Pancreas (tissue), 10 donors: Measurements from ENCODE around the gene AATK. TPM values are rescaled to one million over a fixed set of nuclear protein-coding genes. Genes with fewer than 3 reads are reported as not detected.

Experiments used
- ATAC-seq, 4 donors: fragments of 200-7000 bp; cut with Tn5 transposase; one replicate each; pipeline versions ENCODE4 v1.8.0 to v1.9.1; 2020; ENCODE audit warnings: mild to moderate bottlenecking in 4 of 4, moderate library complexity in 4 of 4
- DNase-seq, 6 donors: peaks; one replicate each; pipeline ENCODE4 v3.0.0-alpha.2; 2020
- FAIRE-seq: peaks from 2 replicates; lab custom pipeline; 2012; peaks lifted over from hg19 to GRCh38; lab: Jason Lieb, UNC
- H3K27ac ChIP-seq, 4 donors: fragments of 200-600 bp; sonication (generic); 1 replicate in 3 of 4; 2 replicates in 1 of 4; pipeline versions ENCODE4 v1.5.0 to v1.8.0; 2020
- H3K27me3 ChIP-seq, 4 donors: fragments of 200-600 bp; one replicate each; pipeline ENCODE4 v1.8.0; 2021
- H3K36me3 ChIP-seq, 3 donors: fragments of 200-600 bp; sonication (generic) in 1 of 3; one replicate each; pipeline versions ENCODE4 v1.5.0 to v1.8.0; 2020 to 2021
- H3K4me1 ChIP-seq, 3 donors: fragments of 200-600 bp; one replicate each; pipeline ENCODE4 v1.8.0; 2021
- H3K4me3 ChIP-seq, 4 donors: fragments of 200-600 bp; sonication (generic) in 2 of 4; one replicate each; pipeline versions ENCODE4 v1.5.0 to v1.8.0; 2020 to 2021
- H3K9me3 ChIP-seq, 4 donors: fragments of 200-600 bp; one replicate each; pipeline ENCODE4 v1.8.0; 2021
- WGBS, 2 donors: extraction: QIAGEN DNeasy Blood & Tissue Kit; methylation state at CpG; one replicate each; pipeline ENCODE4 v1.1.7; 2013; 5-methylcytosine and 5-hydroxymethylcytosine counted together
- intact Hi-C, 3 donors: fragments of 100-400 bp; cut with DNase I; formaldehyde crosslinking; loops; one replicate each; pipeline versions ENCODE4 v1.11.1 to v1.14.2; 2022
- polyA plus RNA-seq, 2 donors: library from polyadenylated mRNA; stranded (reverse); fragments of 200-250 nt; gene quantifications; one replicate each; pipeline ENCODE4 v1.2.3, GENCODE V29; 2013
- total RNA-seq, 6 donors: library from RNA; stranded (reverse); fragmentation: NEBNext Ultra II Directional in 4 of 6; extraction: Animal tissue kit (Norgen Biotek cat#: 25700) in 4 of 6; gene quantifications; one replicate each; pipeline versions ENCODE4 v1.2.1 to v1.2.4, GENCODE V29; 2021 to 2023
- TF ChIP-seq, protein P1 (sequence below), 4 donors: fragments of 200-600 bp; sonication (generic) in 3 of 4; IDR thresholded peaks; one replicate each; pipeline versions ENCODE4 v1.5.0 to v1.8.0; 2021; ENCODE audit warnings: antibody characterized with exemption in 4 of 4
- donor health status: healthy with polysubstance abuse.
- donor health status: DM: no; HTN: no; CAD: no; lungs with moderate emphysema.
- donor health status: DM: no; HTN: no; CAD: no.
- donor health status: control.
- donor health status: control.
- donor health status: Bipolar disorder and iron deficiency.
- donor health status: DM: yes; HTN: yes; CAD: no.
- donor health status: DM: no; HTN: no; CAD: no.
- donor health status: DM: no; HTN: no; CAD: no.
- donor health status: DM: yes; HTN: yes; CAD: no.

AATK gene
- total and polyA plus RNA-seq, 8 donors: 24.3 to 49.6 (median 30.1) TPM

DNA sequence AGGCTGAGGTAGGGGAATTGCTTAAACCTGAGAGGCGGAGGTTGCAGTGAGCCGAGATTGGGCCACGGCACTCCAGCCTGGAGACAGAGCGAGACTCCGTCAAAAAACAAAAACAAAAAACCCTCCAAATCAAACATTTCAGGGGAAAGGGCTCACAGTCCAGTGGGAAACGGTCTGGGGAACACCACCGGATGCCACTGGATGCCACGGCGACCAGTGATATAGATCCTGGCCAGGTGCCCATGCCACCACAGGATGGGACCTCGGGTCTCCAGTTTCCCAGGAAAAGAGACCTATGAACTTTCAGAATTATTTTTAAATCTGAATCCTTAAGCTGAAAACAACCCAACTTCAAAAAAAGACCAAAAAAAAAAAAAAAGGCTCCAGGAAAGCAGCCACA is 44.4 kb upstream of the AATK start:
- DNase-seq: peak in 2 of 6 donors; percentile 8 to 20
- no peaks in the 10 kb centered on the region for H3K4me1 ChIP-seq
- no peak overlapping the region for H3K4me3 ChIP-seq
- H3K36me3 ChIP-seq: no peaks in the 10 kb centered on the region
- H3K9me3 ChIP-seq: no peaks in the 10 kb centered on the region
- ATAC-seq: no peak
- TF ChIP-seq, protein P1, sequence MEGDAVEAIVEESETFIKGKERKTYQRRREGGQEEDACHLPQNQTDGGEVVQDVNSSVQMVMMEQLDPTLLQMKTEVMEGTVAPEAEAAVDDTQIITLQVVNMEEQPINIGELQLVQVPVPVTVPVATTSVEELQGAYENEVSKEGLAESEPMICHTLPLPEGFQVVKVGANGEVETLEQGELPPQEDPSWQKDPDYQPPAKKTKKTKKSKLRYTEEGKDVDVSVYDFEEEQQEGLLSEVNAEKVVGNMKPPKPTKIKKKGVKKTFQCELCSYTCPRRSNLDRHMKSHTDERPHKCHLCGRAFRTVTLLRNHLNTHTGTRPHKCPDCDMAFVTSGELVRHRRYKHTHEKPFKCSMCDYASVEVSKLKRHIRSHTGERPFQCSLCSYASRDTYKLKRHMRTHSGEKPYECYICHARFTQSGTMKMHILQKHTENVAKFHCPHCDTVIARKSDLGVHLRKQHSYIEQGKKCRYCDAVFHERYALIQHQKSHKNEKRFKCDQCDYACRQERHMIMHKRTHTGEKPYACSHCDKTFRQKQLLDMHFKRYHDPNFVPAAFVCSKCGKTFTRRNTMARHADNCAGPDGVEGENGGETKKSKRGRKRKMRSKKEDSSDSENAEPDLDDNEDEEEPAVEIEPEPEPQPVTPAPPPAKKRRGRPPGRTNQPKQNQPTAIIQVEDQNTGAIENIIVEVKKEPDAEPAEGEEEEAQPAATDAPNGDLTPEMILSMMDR (IDR thresholded peaks at IDR 0.05): no peak
- H3K27ac ChIP-seq: no peak overlapping the region
- WGBS, 2 donors: 80 to 82% methylated on average over 10 of the region's 10 CpGs
- H3K27me3 ChIP-seq: no peaks in the 10 kb centered on the region
- intact Hi-C loops: no loop called here
- no peak for FAIRE-seq

DNA sequence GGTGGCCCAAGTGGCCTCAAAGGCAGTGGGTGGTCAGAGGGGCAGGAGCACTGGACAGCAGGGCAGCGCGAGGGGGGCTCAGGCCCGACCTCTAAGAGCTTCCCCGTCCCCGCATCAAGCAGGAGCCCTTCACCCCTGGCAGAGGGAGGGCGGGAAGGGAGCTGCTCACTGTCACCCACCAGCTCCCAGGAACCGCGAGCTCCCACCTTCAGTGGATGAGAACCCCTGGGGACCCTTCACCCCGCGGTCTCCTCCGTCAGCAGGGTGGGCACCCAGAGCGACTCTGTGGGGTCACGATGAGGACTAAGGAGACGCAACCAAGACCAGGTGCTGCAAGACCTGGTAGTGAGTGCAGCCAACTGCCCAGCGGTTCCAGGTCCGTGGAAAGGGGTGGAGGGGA is 43.1 kb upstream of the AATK start:
- TF ChIP-seq, protein P1 (IDR thresholded peaks at IDR 0.05): no peak
- FAIRE-seq (no peak), DNase-seq (peak in 1 of 6 donors; percentile 56), ATAC-seq (no peak)
- Histone ChIP-seq H3K4me1 (no peaks in the 10 kb centered on the region), H3K4me3 (no peak overlapping the region), H3K9me3 (no peaks in the 10 kb centered on the region), H3K36me3 (no peaks in the 10 kb centered on the region), H3K27me3 (no peaks in the 10 kb centered on the region), H3K27ac (no peak overlapping the region)
- 92 to 98% methylated on average over 13 to 16 of the region's 16 CpGs for WGBS, 2 donors
- intact Hi-C loops: no loop called here

DNA sequence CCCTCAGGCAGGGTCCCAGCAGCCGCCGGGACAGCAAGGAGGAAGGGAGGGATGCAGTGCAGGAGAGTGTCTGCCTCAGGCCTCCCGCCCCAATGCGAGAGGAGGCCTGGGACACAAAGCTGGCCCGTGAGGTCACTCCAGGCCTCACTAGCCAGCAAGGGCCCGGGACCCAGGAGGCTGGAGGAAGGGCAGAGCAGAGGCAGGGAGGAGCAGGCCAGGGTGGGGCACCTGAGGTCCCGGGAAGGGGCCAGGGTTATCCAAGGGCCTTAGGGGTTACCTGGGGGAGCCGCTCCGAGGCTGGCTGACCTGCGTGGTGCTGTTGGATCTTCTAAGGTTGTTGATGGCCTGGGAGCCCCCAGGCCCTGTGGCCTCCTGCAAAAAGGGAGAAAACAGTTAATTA is 42.6 kb upstream of the AATK start:
- H3K4me1 ChIP-seq: no peaks in the 10 kb centered on the region
- no peak for ATAC-seq
- TF ChIP-seq, protein P1 (IDR thresholded peaks at IDR 0.05): no peak
- H3K27me3 ChIP-seq: no peaks in the 10 kb centered on the region
- H3K4me3 ChIP-seq: no peak overlapping the region
- no peaks in the 10 kb centered on the region for H3K36me3 ChIP-seq
- no peak overlapping the region for H3K27ac ChIP-seq
- H3K9me3 ChIP-seq: no peaks in the 10 kb centered on the region
- DNase-seq: peak in 1 of 6 donors; percentile 75
- intact Hi-C loops: no loop called here
- no peak for FAIRE-seq
- 95 to 97% methylated on average over 10 of the region's 10 CpGs for WGBS, 2 donors

DNA sequence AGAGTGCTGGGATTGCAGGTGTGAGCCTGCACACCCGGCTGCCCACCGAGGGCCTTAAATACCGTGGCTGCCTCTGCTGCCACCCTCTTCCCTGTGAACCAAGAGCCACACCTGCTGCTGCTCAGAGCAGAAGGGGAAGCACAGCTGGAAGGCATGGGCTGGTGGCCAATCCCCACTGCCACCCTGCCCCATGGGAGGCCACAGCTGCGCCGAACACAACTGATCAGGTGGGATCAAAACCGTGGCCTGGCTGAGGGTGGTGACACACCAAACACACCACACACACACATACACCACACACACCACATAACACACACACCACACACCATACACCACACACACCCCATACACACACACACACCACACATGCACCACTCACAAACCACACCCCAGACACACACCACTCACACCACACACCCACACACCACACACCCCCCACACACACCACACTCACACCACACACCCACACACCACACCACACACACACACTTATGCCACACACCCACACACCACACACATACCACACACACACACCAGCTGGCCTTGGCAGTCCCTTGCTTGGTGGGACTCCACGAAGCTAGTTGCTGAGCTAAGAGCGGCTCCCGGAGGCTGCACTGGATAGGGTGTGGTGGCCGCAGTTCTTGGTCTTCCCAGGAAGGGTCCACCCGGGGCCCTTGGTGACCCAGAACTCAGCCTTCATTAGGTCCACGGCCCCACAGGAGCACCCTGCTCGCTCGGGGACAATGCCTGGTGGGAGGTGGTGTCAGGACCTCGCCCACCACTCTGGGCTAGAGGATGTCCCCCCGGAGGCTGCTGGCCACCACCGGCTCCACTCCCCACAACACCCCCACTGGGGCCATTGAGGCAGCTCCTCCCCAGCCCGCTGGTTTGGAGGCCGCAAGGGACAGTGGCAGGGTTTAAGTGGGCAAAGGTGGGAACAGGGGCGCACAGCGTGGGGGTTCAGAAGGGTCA is 41.9 kb upstream of the AATK start:
- no peak overlapping the region for H3K4me3 ChIP-seq
- no peaks in the 10 kb centered on the region for H3K9me3 ChIP-seq
- intact Hi-C loops: no loop called here
- DNase-seq: peak in 1 of 6 donors; percentile 67
- no peak overlapping the region for H3K27ac ChIP-seq
- no peaks in the 10 kb centered on the region for H3K36me3 ChIP-seq
- no peaks in the 10 kb centered on the region for H3K27me3 ChIP-seq
- no peak for FAIRE-seq
- no peak for ATAC-seq
- no peaks in the 10 kb centered on the region for H3K4me1 ChIP-seq
- WGBS, 2 donors: 90 to 91% methylated on average over 21 of the region's 21 CpGs
- TF ChIP-seq, protein P1 (IDR thresholded peaks at IDR 0.05): no peak

DNA sequence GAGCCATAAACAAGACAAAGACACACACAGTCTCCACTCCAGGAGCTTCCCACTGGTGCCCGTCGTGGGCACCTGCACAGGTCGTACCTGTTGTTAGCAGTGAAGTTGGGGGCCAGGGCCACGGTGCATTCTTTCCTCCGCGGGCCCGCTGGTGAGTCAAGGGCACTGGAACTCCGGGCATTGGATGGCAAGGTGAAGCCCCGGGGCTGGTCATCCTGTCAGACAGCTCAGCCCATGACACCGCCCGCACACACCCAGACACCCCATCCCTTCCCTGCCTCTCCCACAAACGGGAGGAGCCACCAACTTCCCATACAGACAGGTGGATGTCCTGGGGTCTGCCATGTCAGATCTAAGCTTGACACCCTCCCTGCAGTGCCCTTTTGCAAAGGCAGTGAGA is 40.6 kb upstream of the AATK start:
- Histone ChIP-seq H3K27ac (no peak overlapping the region), H3K4me1 (no peaks in the 10 kb centered on the region), H3K27me3 (no peaks in the 10 kb centered on the region), H3K9me3 (no peaks in the 10 kb centered on the region), H3K36me3 (no peaks in the 10 kb centered on the region), H3K4me3 (no peak overlapping the region)
- WGBS, 2 donors: 85 to 91% methylated on average over 10 to 12 of the region's 12 CpGs
- intact Hi-C loops: no loop called here
- TF ChIP-seq, protein P1 (IDR thresholded peaks at IDR 0.05): no peak
- FAIRE-seq (no peak), ATAC-seq (no peak), DNase-seq (peak in 1 of 6 donors; percentile 55)
